ENCODE measurements around the gene USF2. TPM values are rescaled to one million over a fixed set of nuclear protein-coding genes. Genes with fewer than 3 reads are reported as not detected.
"Not testable (repeated sequence)": the region's sequence is repeated elsewhere in the genome, so short reads cannot be mapped to it uniquely, and the experiment has no call there.

The USF2 gene, protein sequence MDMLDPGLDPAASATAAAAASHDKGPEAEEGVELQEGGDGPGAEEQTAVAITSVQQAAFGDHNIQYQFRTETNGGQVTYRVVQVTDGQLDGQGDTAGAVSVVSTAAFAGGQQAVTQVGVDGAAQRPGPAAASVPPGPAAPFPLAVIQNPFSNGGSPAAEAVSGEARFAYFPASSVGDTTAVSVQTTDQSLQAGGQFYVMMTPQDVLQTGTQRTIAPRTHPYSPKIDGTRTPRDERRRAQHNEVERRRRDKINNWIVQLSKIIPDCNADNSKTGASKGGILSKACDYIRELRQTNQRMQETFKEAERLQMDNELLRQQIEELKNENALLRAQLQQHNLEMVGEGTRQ
- 100 to 1,000 TPM in 9 of 10 donors, 10 to 100 TPM in 1; 94.8 to 113 (median 107) TPM for polyA plus RNA-seq (ENCODE audit: insufficient read length in 10 of 10)
- long read RNA-seq, donor 1, transcript USF2-201 (10 exons, 1,634 nt), result major isoform, 9 of 20 reads
- long read RNA-seq, donor 1, partial matches to known transcripts, result 0 of 20 reads
- long read RNA-seq, donor 1, other reads (novel, unspliced or antisense), result 0 of 20 reads
- long read RNA-seq, donor 2, transcript USF2-201 (10 exons, 1,634 nt), result major isoform, 9 of 19 reads
- long read RNA-seq, donor 2, partial matches to known transcripts, result 0 of 19 reads
- long read RNA-seq, donor 2, other reads (novel, unspliced or antisense), result 0 of 19 reads
- long read RNA-seq, donor 3, result 0 reads
- long read RNA-seq, donor 4, transcript USF2-201 (10 exons, 1,634 nt), result major isoform, 5 of 21 reads
- long read RNA-seq, donor 4, partial matches to known transcripts, result 6 of 21 reads
- long read RNA-seq, donor 4, other reads (novel, unspliced or antisense), result 0 of 21 reads
- long read RNA-seq, donor 5, transcript USF2-214 (3 exons, 848 nt), result major isoform, 5 of 56 reads
- long read RNA-seq, donor 5, transcript USF2-206 (2 exons, 2,742 nt), result major isoform, 5 of 56 reads
- long read RNA-seq, donor 5, partial matches to known transcripts, result 37 of 56 reads
- long read RNA-seq, donor 5, other reads (novel, unspliced or antisense), result 0 of 56 reads
- long read RNA-seq, donor 6, transcript USF2-201 (10 exons, 1,634 nt), result major isoform, 16 of 32 reads
- long read RNA-seq, donor 6, partial matches to known transcripts, result 7 of 32 reads
- long read RNA-seq, donor 6, other reads (novel, unspliced or antisense), result 0 of 32 reads
- long read RNA-seq, donor 7, transcript USF2-201 (10 exons, 1,634 nt), result major isoform, 11 of 16 reads
- long read RNA-seq, donor 7, partial matches to known transcripts, result 0 of 16 reads
- long read RNA-seq, donor 7, other reads (novel, unspliced or antisense), result 0 of 16 reads
- long read RNA-seq, donor 8, transcript USF2-212 (4 exons, 446 nt), result major isoform, 6 of 15 reads
- long read RNA-seq, donor 8, partial matches to known transcripts, result 0 of 15 reads
- long read RNA-seq, donor 8, other reads (novel, unspliced or antisense), result 0 of 15 reads
- long read RNA-seq, donor 9, partial matches to known transcripts, result 0 of 2 reads
- long read RNA-seq, donor 9, other reads (novel, unspliced or antisense), result 0 of 2 reads

DNA sequence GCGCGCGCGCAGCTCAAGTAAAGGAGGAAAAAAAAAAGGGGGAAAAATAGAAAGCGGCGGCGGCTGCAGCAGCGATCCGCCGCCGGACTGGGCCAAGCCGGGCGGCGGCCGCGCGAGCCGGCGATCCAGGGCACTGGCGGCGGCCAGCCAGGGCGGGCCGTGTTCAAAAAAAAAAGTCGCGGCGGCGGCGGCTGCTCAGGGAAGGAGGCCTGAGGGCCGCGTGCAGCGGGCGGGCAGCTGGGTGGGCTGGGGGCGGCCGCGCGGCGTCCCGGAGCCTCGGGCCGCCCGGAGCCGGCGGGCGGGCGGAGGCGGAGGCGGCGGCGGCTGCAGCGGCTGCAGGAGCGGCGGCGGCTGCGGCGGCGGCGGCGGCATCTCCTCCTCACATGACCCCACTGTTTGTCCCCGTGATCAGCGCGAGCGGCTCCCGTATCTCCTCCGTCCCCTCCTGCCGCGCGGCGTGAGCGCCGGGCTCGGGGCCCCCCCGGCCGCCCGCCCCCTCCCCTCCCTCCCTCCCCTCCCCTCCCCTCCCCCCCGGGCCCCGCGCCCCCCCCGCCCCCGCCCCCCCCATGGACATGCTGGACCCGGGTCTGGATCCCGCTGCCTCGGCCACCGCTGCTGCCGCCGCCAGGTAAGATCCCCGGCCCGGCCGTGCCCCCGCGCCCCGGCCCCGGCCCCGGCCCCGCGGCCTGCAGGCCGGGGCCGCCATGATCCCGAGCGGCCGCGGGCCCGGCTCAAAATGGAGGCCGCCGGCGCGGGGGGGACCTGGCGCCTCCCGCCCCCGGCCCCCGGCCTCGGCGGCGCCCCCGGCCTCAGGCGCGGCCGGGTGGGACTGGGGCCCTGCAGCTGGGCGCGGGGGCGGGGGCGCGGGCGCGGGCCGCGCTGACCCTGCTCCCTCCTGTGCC, at the start of gene USF2:
TSS of gene USF2 (plus strand) at position 427 of the 902 bp plus-strand sequence. CDS start at position 567, 140 bp downstream.
- peak; percentile 64 to 78 (median 70) for DNase-seq

DNA sequence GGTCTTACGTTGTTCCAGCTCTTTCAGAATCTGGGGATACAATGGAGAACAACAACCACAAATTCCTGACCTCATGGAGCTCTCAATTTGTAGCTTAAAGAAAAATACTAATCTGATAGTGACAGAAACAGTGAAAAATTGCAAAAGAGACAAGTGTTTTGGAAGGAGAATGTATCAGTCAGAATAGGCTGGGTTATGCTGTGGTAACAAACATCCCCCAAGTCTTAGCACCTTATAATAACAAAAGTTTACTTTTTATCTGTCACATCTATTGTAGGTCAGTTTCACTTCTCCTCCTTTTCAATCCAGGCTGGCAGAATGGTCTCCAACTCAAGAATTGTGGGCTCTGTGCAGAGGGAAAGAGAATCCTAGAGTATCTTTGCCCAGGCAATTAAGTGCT, 49.8 kb upstream of the USF2 start:
- DNase-seq, result no peak

DNA sequence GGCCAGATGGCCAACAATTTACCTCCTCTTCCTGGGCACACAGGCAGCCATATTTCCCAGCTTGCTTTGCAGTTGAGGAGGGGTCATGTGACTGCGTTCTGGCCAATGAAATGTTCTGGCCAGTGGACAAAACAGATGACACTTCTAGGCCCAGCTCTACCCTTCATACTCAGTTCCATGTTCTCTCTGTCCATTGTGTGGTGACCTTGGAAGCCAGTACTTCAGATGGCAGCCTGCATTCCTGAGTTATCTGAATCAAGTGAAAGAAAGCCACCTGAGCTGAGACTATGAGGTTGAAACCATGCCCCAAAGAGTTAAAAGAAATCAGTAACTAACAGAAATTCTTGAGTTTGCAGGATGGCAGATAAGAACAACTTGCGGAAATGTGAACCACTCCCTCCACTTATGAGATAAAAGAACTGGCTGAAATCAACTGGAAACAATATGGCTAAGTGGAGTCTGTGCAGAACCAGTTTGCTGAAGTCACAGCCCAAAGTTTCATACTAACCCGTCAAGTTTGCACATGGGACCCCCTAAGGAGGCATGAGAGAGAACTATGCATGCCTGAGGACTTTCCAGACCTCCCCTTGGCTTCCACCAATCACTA, 48.3 kb upstream of the USF2 start:
- no peak for DNase-seq

DNA sequence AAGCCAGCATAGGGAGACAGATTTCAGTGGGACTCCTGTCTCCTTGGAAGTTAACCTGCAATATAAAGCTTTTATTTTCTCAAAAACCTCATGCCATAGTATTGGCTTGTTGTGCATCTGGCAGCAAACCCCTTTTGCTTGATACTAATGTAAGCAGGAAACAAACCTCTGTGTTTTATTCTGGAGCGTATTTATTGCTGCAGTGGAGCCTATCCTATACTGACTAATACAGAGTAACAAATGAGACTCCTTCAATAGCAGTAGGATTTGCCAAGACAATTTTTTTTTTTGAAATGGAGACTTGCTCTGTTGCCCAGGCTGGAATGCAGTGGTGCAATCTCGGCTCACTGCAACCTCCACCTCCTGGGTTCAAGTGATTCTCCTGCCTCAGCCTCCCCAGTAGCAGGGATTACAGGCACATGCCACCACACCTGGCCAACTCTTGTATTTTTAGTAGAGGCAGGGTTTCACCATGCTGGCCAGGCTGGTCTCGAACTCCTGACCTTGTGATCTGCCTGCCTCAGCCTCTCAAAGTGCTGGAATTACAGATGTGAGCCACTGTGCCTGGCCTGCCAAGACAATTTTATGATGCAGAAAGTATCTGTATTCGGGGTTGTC, 47.7 kb upstream of the USF2 start:
- DNase-seq, result not testable (repeated sequence)

DNA sequence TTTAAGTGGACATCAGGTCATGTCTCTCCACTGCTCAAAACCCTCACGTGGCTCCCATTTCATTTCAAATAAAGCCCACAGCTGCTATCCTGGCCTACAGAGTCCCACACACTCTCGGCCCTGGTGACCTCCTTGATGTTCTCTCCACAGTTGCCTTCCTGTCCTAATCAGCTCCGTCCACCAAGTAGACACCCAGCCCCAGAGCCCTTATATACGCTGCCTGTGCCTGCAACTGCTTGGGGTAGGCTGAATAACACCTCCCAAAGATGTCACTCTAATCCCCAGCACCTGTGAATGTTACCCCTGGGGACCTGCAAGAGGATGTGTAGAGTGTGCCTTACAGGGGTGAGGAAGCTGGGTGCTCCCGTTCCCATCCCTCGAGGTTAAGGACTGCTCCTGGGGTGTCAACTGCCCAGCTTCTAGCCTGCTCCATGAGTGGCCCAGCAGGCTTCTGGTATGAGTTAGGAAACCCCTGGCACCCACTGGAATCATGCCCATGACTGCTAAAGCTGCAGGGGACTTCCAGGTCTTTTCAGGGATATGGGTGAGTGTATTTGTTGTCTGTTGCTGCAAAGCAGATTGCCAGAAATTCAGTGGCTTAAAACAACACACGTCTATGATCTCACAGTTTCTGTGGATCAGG, 46.3 kb upstream of the USF2 start:
- DNase-seq, result no peak

DNA sequence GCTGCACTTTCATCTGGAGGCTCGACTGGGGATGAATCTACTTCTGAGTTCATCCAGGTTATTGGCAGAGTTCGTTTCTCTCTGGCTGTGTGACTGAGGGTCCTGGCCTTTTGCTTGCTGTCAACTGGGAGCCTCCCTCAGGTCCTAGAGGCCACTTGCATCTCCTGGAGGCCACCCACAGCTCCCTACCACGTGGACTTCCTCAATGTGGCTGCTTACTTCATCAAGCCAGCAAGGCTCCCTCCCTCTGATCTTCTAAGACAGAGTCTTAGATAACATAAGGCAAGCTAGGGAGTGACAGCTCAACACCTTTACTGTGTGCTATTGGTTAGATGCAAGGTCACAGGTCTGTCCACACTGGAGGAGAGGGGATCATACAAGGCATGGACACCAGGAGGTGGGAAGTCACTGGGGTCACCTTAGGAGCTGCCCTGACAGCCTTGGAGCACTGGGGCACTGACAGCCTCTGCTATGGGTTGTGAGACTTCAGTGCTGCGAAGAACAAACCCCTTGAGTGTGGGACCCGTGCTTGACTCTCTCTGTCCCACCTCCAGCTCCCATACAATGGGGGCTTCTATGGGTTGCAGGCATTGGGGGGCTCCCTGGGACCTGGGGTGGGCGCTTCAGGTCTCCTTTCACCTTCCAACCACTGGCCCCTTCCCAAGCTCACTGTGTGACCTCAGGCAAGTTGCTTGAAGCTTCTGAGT, 45.5 kb upstream of the USF2 start:
- no peak for DNase-seq

DNA sequence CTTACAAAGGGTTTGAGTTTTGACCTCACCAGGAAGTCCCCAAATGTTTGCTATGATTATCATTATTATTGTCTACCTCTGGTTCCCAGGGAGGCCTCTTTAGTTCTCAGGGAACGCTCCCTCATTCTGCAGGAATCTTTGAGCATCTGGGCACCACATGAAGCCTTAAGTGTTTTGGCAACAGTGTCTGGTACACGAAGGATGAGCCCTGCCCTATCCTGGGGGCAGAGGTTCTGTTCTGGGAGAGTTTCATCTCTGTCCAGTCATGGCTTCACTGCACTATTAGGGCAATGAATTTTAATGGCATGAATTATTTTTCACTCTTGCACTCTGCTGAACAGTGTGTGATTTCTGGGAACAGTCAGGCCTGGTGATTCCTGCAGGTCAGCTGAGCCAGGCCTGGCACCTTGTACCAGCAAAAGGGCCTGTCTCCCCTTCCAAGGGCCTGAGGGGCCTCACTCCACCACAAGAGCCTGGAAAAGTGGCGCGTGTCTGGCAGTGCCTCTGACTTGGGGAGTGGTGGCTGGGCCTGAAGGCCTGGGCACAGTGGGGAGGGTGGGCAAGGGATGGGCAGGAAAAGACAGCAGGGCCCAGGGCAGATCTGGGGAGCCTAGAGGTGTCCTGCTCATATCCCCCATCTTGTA, 44.8 kb upstream of the USF2 start:
- no peak for DNase-seq

DNA sequence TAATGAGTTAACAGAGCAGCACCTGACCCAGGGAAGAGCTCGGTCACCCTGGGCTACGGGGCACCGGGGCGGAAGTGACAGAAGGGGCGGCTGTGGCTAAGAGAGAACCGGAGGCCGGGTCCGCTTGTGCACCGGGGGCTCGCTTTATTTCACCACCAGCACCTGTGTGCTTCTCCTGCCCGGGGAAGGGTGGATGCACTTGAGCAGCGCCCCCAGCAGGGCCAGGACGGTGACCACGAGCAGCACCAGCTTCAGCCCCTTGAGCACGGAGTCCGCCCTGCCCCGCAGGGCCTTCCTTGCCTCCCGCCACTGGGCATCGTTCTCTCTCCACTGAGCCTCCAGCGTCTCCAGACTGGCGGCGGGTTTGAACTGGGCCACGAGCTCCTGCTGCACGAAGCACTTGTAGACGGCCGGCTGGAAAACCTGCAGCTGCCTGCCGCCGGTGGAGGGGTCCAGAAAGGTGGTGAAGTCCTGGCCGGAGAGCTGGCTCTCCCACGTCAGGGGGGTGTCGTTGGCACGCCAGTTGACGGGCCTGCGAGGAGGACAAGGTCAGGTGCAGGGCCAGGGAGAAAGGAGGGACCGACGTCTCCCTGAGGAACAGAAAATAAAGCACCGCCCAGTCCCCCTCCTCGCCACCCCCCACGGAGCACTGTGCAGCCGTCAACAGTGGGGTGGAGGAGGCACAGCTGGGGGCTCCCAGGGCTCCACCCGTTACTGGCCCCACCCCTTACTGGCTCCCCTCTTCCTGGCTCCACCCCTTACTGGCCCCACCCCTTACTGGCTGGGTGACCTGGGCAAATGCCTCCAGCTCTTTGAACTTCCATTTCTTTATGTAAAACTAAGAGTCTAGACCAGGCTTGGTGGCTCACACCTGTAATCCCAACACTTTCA, 43.8 kb upstream of the USF2 start:
- no peak for DNase-seq

DNA sequence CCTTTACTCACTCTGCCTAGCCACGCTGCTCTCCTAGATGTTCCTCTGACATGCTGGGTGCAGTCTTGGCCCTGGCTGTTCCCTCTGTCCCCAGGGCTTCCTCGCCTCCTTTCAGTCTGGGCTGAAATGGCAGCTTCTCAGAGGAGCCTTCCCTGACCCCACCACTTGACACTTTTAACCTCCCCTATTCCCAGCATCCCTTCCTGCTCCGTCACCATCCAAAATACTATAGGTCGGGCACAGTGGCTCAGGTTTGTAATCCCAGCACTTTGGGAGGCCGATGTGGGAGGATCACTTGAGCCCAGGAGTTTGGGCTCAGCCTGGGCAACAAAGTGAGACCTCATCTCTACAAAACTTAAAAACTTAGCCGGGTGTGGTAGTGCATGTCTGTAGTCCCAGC, 42.8 kb upstream of the USF2 start:
- no peak for DNase-seq

DNA sequence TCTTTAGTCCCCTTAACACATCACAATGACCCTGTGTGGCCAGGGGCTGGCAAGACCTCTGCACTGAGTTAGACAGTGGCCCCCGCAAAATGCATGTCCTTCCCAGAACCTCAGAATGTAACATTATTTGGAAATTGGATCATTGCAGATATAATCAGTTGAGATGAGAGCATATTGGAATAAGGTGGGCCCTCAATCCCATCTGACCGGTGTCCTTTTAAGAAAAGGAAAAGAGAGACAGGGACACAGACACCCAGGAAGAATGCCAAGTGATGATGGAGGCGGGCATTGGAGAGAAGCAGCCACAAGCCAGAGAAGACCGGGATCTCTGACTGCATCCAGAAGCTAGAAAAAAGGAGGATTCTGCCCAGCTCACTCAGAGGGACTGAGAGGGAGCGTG, 42.0 kb upstream of the USF2 start:
- no peak for DNase-seq

DNA sequence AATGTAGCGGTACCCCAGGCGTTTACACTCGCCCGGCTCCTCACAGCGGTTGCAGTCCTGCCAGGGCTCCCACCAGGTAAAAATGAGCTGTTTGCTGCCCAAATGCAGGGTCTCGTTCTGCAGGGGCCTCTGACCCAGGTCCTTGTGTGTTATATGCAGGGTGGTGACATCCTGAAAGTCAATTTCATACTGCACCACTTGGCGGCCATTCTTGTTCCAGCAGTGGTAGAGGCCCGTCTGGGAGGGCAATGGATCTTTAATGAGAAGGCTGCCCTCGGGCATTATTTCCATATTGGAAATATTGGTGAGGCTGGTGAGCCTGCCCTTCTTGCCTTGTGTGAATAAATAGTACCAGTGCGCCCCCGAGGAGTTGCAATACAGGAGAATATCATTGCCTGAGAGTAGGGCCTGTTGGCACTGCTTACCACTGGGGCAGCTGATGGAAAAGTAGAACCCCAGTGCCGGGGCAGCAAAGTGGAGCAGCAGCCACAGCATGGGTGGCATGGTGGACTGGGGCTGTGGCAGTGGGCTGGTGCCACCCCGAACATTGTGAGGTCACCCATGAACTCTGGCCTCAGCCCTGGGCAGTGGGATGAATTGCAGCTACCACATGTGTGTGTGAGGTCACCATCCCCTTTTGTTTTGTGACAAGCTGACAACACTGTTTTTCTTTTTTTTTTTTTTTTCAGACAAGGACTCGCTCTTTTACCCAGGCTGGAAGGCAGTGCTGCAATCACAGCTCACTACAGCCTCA, 40.4 kb upstream of the USF2 start, which contains the start of gene FAM187B:
TSS of gene FAM187B (minus strand) at position 563 of the 754 bp plus-strand sequence. CDS start at position 504, 59 bp downstream.
- DNase-seq, result no peak

DNA sequence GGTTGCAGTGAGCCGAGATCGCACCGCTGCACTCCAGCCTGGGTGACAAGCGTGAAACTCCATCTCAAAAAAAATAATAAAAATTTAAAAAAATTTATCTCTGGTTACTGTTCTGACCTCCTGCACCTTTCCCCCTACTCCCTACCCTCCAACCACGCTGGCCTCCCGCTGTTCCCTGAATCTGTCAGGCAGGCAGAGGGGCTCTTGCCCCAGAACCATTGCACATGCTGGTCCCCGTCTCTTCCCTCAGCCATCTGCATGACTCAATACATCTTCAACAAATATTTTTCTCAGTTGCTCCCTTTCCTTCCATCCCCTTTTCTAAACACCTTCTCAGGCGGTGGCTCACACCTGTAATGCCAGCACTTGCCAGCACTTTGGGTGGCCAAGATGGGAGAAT, 39.2 kb upstream of the USF2 start:
- no peak for DNase-seq

DNA sequence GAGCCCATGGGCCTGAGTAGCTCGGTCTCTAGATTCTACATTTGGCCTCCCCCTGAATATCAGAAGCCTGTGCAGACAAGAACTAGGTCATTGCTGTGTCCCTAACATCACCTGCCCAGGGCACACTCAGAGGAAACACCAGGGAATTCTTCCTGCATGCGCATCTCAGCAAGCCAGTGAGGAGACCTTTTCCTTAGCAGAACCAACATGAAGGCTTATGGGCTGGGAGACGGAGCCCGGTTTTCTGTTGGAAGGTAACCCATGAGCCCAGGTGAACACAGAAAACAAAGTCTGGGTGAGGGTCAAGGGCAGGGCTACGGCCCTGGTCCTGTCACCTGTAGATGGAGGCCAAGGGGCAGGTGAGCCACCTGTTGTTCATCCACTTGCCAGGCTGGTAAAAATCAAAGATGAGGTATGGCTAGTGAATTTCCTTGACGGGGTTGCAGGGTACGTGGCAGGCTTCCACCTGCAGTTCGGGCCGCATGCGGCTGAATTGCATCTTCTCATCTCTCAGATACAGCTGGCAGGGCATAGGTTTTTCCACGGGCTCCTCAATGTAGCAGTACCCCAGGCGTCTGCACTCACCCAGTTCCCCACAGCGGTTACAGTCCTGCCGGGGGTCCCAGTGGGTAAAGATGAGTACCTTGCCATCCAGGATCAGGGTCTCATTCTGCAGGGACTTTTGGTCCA, 36.7 kb upstream of the USF2 start:
- DNase-seq, result no peak

DNA sequence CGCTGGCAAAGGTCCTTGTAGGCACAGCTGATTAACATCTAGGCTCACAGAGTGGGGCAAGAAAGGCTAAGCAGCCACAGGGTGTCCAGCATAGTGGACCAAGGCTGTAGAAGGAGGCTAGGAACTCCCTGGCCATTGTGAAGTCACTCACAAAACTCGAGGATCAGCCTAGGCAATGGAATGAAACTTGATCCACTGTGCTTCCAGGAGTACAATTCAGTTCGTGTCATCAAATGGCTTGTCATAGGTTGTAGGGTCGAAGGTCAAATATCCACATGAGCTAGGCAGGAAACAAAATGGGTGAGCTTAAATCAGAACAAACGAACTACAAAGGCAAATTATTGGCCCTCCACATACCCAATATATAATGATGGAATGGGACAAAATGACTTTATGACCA, 35.9 kb upstream of the USF2 start:
- DNase-seq, result no peak

Measured in muscle of back (tissue), 13 donors.